Memory B cell (primary cell): Measurements from ENCODE around the gene FAM193B.
A peak's percentile ranks its signal among the peaks of the same experiment; 100 is the strongest.

Source experiments
- ATAC-seq: fragments of 150-1000 bp; cut with Tn5 transposase; 2 replicates; pipeline ENCODE4 v1.10.0; 2021; ENCODE audit warnings: low read depth, mild to moderate bottlenecking, moderate library complexity
- DNase-seq, 2 donors: peaks; one replicate each; pipeline ENCODE4 v3.0.0; 2022; ENCODE audit warnings: low spot score in 2 of 2
- H3K27ac Mint-ChIP-seq: one replicate; pipeline ENCODE4 v1.8.0; 2022; ENCODE audit warnings: mild to moderate bottlenecking, moderate library complexity, mixed read lengths
- H3K27me3 Mint-ChIP-seq: one replicate; pipeline ENCODE4 v1.8.0; 2022; ENCODE audit warnings: mixed read lengths
- H3K36me3 Mint-ChIP-seq: one replicate; pipeline ENCODE4 v1.8.0; 2022; ENCODE audit warnings: mild to moderate bottlenecking, mixed read lengths
- H3K4me1 Mint-ChIP-seq: one replicate; pipeline ENCODE4 v1.8.0; 2022; ENCODE audit warnings: mixed read lengths
- H3K4me3 Mint-ChIP-seq: one replicate; pipeline ENCODE4 v1.8.0; 2022; ENCODE audit warnings: mild to moderate bottlenecking, moderate library complexity, mixed read lengths
- H3K9me3 Mint-ChIP-seq: one replicate; pipeline ENCODE4 v1.8.0; 2022; ENCODE audit warnings: mixed read lengths

Gene FAM193B

DNA sequence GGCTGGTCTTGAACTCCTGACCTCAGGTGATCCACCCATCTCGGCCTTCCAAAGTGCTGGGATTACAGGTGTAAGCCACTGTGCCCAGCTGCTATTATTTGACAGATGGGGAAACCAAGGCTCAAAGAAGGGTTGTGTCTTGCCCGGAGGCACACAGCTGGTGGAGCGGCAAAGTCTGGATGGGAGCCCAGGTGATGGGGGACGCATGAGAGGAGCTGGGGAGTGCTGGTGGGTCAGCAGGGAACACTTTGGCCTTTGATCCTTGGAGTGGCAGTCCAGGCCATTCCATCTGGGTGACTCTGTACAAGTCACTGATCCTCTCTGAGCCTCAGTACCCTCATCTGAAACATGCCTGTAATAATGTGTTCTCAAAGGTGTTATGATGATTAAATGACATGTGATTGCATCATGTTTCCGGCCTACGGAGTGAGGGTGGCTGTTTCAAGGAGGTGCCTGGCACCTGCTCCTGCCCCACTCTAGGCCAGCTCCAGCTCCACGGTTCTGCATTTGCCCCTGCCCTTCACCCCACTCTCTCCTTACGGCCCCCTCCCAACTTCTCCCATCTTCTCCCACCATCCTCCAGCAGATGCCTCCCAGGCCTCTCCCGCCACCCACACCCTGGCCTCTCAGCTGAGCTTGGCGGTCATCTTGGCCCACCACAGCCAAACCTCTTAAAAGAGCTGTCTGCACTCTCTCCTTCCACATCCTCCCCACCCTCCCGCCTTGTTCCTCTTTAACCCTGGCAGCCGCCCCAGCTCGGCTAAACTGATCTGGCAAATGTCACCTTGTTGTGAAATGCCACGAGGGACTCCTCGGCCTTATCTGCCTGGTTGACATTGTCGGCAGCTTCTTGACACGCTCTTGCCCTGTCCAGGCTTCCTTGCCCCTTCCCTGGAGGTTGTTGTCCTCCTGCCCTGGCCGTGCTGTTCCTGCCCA, 75.4 kb downstream of the FAM193B start:
- Mint-ChIP-seq H3K36me3 (no peaks in the 10 kb centered on the region), H3K4me3 (no peak overlapping the region), H3K9me3 (no peaks in the 10 kb centered on the region), H3K27me3 (peaks cover 3% of the 10 kb centered on the region), H3K4me1 (peaks cover 21% of the 10 kb centered on the region), H3K27ac (peak overlapping the region; percentile 0)
- DNase-seq (no peak), ATAC-seq (peak; percentile 73)

DNA sequence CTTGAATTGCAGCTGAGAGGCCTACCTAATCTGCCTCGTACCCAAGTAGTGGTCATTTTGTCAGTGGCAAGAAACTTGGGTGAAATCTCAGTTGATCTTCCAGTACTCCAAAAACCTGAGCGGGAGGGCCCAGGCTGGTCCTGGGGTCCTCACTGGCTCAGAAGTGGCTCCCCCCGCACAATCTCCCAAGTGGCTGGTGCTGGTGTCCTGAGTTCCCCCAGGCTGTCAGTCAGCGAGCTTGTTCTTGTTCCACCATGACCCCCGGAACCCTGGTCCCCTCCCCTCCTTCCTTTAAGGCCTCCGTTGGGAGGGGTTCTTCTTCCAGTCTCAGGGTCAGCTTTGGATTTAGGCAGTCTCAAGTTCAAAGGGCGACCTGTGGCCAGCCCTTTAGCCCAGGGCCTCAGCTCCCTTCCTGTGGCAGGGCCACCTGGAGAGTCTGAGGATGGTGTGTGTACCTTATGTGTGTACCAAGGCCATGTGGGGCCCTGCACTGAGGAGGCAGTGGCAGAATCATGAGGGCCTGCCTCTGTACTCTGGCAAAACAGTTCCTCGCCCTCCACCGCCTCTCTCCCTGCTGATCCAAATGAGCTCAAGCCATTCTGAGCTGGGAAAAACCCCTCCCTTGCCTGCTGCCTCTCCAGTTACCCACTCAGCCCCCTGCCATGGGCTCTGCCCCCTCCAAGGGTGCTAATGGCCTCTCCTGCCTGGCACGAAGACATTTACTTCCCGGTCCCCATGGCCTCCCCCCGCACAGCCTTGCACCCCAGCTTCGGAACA, 76.5 kb downstream of the FAM193B start:
- H3K9me3 Mint-ChIP-seq: no peaks in the 10 kb centered on the region
- peaks cover 24% of the 10 kb centered on the region for H3K4me1 Mint-ChIP-seq
- no peak overlapping the region for H3K27ac Mint-ChIP-seq
- DNase-seq (no peak), ATAC-seq (no peak)
- H3K27me3 Mint-ChIP-seq: peaks cover 5% of the 10 kb centered on the region
- H3K36me3 Mint-ChIP-seq: no peaks in the 10 kb centered on the region
- no peak overlapping the region for H3K4me3 Mint-ChIP-seq

DNA sequence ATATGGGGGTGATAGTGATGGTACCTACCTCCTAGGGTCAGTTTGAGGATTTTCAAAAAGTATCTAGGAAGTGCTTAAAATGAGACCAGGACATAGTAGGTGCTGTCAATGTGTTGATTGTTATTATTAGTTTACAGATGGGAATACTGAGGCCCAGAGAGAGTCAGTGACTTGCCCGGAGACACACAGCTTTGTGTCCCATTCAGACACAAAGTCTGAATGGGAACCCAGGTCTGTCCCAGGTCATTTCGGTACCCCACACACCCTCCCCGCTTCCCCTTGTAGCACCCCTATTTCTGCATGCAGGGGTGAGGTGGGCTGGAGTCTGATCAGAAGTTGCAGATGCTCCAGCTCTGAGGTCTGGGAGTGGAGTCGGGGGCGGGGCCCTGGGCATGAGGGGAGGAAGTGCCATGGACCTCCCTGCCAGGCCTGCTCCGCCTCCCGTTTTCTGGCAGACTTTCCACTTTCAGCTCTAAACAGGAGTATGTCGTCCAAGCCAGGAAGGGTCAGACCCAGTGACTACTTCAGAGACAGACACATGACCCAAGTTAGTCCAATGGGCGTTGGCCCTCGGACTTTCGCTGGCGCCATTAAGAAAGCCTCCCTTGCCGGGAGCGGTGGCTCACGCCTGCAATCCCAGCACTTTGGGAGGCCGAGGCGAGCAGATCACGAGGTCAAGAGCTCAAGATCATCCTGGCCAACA, 77.7 kb downstream of the FAM193B start:
- no peaks in the 10 kb centered on the region for H3K9me3 Mint-ChIP-seq
- ATAC-seq (no peak), DNase-seq (no peak)
- peaks cover 24% of the 10 kb centered on the region for H3K4me1 Mint-ChIP-seq
- H3K27me3 Mint-ChIP-seq: peaks cover 5% of the 10 kb centered on the region
- no peaks in the 10 kb centered on the region for H3K36me3 Mint-ChIP-seq
- no peak overlapping the region for H3K4me3 Mint-ChIP-seq
- no peak overlapping the region for H3K27ac Mint-ChIP-seq

DNA sequence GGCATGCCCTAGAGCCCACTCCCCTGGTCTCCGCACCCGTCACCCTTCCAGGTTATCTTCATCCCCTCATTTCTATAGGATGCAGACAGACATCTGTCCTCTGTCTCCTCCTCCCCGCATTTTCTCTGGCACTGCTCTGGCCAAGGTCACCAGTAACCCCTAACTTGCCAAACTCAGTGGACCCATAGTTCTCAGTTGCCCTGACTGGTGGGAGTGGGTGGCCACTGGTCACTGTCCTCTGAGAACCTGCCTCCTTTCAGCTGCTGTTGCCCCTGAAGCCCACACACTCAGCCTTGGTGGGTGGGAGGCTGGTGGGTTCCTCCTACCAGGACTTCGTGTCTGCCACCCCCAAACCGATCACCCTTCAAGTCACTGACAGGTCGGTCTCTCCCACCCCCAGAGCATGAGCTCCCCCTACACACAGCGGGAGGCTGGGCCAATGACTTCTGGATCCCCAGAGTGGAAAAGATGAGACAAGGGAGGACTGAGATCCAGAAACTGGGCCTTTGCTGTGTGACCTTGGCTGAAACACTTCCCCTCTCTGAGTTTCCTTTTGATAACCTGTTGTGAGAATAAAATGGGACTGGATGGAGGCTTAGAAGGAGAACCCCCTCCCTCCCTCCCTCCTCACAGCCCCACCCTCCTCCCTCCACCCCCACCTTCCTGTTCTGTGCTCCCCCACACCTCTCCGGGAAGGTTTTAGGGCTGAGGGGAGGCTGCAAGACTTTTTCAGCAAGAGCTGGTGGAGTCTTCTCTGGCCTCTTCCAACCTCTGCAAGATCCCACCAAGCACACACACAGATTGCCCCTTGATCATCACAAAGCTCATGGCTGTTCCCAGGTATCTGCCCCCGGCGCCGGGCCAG, 78.6 kb downstream of the FAM193B start:
- Mint-ChIP-seq H3K27me3 (peaks cover 8% of the 10 kb centered on the region), H3K36me3 (no peaks in the 10 kb centered on the region), H3K4me1 (peaks cover 24% of the 10 kb centered on the region), H3K27ac (no peak overlapping the region), H3K9me3 (no peaks in the 10 kb centered on the region), H3K4me3 (no peak overlapping the region)
- DNase-seq (no peak), ATAC-seq (no peak)

DNA sequence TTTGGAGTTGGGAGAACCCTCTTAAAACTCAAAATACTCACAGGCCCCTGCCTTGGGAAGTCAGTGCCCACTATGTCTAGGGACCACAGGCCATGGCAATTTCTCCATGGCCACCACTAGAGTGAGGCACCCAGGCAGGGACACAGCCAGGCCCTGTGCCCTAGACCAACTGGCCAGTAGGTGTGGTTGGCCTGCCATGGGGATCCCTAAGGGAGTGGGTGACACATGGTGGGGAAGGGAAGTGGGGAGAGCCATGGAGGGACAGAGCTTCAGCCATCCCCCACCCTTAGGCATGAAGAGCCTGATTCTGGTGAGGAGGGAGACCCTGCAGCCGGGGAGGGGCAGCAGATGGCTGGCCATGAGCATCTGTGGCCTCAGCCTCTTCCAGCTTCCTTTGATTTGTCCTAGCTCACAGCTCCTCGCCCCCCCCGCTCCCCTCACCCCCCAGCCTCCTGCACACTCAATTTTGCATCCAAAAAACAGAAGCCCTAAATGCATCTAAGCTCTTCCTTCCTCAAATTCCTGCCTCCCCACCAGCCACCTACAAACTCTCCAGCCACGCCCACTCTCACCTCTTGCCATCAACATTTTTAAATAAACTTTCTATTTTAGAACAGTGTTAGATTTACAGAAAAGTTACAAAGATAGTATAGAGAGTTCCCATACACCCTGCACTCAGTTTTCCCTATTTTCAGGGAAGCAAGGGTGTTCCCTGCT, 79.4 kb downstream of the FAM193B start:
- Mint-ChIP-seq H3K9me3 (no peaks in the 10 kb centered on the region), H3K27me3 (peaks cover 8% of the 10 kb centered on the region), H3K27ac (no peak overlapping the region), H3K4me1 (peaks cover 24% of the 10 kb centered on the region), H3K36me3 (no peaks in the 10 kb centered on the region), H3K4me3 (peak overlapping the region; percentile 93)
- DNase-seq (no peak), ATAC-seq (no peak)

DNA sequence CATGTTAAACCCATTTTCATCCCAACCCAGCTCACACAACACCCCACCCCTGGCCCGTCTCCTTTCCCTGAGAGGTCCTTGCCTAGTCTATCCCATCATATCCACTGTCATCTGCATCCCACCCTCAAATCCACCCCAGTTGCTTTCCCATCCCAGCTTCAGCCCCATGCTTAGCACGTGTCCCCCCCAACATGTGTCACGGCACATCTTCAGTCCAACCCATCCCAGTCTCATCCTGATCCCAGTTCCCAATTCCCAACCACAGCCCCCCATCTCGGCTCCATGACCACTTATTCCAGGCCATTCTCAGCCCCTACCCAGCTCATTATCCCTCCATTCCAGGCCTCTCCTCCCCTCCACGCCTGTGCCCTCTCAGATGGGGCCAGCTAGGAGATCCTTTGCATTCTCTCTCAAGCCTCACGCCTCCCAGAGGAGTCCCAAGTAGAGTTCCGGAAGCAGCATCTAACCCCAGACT, 80.3 kb downstream of the FAM193B start:
- H3K4me3 Mint-ChIP-seq: peak overlapping the region; percentile 93
- H3K27me3 Mint-ChIP-seq: peaks cover 8% of the 10 kb centered on the region
- no peak overlapping the region for H3K27ac Mint-ChIP-seq
- H3K36me3 Mint-ChIP-seq: no peaks in the 10 kb centered on the region
- DNase-seq: no peak
- H3K9me3 Mint-ChIP-seq: no peaks in the 10 kb centered on the region
- H3K4me1 Mint-ChIP-seq: peaks cover 17% of the 10 kb centered on the region
- no peak for ATAC-seq

DNA sequence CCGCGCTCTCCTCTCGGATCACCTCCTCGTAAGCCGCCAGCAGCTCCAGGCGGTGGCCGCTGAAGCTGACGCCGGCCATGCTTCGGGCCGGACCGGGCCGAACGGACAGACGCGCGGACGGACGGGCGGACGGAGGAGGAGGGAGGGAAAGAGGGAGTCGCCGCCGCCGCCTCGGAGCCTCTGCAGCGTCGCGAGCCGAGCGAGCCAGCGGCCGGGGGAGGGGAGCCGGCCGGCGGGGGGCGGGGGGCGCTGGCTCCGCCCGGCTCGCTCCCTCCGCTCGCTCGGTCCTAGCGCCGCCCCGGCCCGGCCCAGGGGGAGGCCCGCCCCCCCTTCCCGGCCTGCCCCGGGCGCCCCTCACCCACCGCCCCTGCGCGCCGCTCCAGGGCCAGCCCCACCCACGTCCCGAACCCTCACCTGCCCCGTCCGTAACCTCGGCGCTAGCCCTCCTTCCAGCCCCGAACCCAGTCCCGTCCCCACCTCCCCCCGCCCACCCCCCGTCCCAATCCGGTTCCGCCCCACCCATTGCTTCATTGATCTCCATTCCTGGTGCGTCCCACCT, 80.8 kb downstream of the FAM193B start, which contains the start of gene DBN1:
Gene DBN1, minus strand, starts transcription at position 192 of the 559 bp plus-strand sequence. Its CDS starts 113 bp downstream, at position 79.
- peak; percentile 37 for ATAC-seq
- Mint-ChIP-seq H3K36me3 (no peaks in the 10 kb centered on the region), H3K9me3 (no peaks in the 10 kb centered on the region), H3K27me3 (peaks cover 8% of the 10 kb centered on the region), H3K27ac (no peak within 1 kb of the TSS), H3K4me1 (peaks cover 15% of the 10 kb centered on the region), H3K4me3 (peak within 1 kb of the TSS; percentile 93)
- no peak for DNase-seq

DNA sequence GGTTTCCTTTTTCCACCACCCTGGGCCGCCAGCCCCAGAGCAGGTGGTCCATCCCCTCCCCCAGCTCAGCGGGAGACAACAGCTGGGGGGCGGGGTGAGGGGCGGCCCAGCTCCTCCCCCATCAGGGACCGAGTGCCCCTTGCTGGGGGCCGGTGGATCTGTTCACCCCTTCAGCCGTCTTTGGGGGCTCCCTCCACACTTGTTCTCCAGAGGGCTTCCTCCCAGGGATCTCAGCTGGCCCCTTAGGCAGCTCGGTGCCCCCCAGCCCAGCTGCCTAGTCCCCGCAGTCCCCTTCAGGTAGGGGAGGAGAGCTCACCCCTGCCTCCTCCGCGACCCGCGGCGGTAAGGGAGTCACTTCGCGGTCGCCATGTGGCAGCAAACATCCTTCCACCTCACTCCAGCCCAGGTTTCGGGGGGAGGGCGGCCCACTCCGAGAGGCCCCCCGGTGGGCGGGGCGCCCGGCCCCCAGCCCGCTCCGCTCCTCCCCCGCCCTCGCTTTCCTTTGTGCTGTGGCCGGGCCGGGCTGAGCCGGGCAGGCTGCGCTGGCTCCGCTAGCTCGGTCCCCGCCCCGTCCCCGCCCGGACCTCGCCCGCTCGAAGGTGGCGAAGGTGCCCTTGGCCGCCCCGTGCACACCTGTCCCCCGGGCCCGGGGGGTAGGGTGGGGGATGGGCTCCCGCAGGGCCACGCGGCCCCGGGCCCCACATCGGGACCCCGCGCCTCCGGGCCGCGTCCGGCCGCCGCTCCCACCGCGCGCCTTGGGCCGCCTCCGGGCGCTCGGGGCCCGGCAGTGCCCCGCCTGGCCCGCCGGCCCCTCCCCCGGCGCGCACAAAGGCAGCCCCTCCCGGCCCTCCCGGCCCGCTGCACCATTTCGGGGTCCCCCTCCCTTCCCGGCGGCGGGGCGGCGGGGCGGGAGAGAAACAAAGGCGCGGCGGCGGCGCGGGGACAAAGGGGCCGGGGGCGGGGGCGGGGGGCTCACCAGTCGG, 81.6 kb downstream of the FAM193B start:
- no peak overlapping the region for H3K27ac Mint-ChIP-seq
- H3K27me3 Mint-ChIP-seq: peaks cover 8% of the 10 kb centered on the region
- H3K9me3 Mint-ChIP-seq: no peaks in the 10 kb centered on the region
- peak overlapping the region; percentile 71 for H3K4me3 Mint-ChIP-seq
- ATAC-seq (peak; percentile 63), DNase-seq (no peak)
- peaks cover 15% of the 10 kb centered on the region for H3K4me1 Mint-ChIP-seq
- H3K36me3 Mint-ChIP-seq: no peaks in the 10 kb centered on the region

DNA sequence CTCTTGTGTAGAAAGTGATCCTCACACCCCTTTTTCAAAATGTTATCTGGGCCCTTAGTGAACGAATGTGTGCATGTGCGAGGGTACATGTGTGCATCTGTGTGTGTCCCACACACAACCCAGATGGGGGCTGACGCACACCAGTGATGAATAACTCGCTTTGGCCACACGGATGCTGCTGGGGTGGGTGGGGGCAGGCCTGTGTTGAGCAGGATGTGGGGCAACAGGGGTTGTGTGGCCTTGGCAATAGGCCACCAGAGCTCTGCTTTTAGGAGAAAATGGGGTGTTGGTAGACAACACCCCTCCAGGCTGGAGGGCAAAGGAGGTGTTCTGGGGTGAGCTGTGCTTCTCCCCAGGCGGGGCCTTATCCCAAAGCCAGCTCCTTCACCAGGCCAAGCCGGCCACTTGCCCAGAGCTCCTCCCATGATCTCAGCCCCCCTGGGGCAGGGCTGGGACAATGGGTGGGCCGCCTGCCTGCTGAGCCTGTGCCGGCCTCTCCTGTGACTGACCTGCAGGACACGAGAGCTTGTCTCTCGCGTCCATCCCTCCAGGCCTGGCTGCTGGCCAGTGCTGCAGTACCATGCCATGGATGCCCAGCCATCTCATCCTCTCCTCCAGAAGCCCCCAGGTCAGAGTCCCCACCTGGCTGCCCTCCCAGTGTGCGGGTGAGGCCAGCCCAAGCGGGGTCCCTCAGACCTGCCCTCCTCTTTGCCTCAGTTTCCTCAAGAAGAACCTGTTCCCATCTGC, 82.6 kb downstream of the FAM193B start:
- Mint-ChIP-seq H3K27ac (no peak overlapping the region), H3K9me3 (no peaks in the 10 kb centered on the region), H3K4me1 (peaks cover 15% of the 10 kb centered on the region), H3K27me3 (peaks cover 8% of the 10 kb centered on the region), H3K36me3 (no peaks in the 10 kb centered on the region), H3K4me3 (peak overlapping the region; percentile 27)
- DNase-seq (no peak), ATAC-seq (no peak)

DNA sequence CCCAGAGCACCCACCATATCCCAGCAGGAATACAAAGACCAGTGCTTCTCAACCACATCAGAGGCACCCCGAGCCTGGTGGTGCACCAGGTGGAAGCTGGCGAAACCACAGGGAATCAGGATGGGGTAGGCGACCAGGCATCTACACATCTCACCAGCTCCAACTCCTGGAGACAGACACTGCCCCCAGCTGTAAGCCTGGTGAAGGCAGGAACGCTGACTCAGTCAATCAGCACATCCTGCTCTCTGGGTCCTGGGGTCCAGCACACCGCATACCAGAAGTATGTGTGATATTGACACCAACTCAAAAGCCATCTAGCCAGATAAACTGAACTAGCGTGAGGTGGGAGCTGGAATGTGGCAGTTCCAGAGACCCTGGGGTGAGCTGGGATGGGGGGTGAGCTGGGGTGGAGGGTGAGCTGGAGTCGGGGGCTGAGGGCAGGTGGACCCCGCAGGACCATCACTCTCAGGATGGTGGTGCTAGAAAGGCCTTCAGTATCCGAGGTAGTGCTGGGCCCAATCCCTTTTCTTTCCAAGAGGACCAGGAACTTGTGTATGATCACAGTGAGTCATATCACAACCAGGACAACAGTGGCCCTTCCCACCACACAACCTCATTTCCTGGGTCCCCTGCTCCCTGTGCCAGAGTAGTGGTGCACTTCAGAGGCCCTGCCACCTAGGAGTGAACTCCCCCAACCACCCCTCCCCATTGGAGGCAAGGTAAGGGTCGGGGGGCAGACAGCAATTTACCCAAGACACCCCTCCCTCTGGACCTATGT, 83.4 kb downstream of the FAM193B start:
- Mint-ChIP-seq H3K36me3 (no peaks in the 10 kb centered on the region), H3K27ac (no peak overlapping the region), H3K4me3 (no peak overlapping the region), H3K9me3 (no peaks in the 10 kb centered on the region), H3K27me3 (peaks cover 8% of the 10 kb centered on the region), H3K4me1 (peaks cover 12% of the 10 kb centered on the region)
- no peak for DNase-seq
- no peak for ATAC-seq
